ENCODE results near the gene KCTD6. TPM values are rescaled to one million over a fixed set of nuclear protein-coding genes. Genes with fewer than 3 reads are reported as not detected.

Gene KCTD6
- polyA plus RNA-seq, 1 donor, result 25.3 TPM

GRCh38 chr3:58502872-58503271 lies 11.0 kb downstream of the KCTD6 start:
- 50% methylated on average over 1 of the region's 1 CpG for WGBS (ENCODE audit: insufficient coverage, low lambda C conversion rate)
- Histone ChIP-seq H3K36me3 (ENCODE audit: control insufficient read depth, insufficient read depth, low read length) (peaks cover 49% of the 10 kb centered on the region), H3K27me3 (ENCODE audit: control insufficient read depth, insufficient read depth, low read length) (no peaks in the 10 kb centered on the region), H3K27ac (ENCODE audit: low read length) (no peak overlapping the region), H3K9me3 (ENCODE audit: control insufficient read depth, low read depth, low read length) (no peaks in the 10 kb centered on the region), H3K4me1 (ENCODE audit: control insufficient read depth, insufficient read depth, low read length) (no peaks in the 10 kb centered on the region), H3K4me3 (ENCODE audit: low read length) (no peak overlapping the region)
- DNase-seq, result no peak

- WGBS (ENCODE audit: insufficient coverage, low lambda C conversion rate), result 40% methylated on average over 1 of the region's 2 CpGs
- Histone ChIP-seq H3K9me3 (ENCODE audit: control insufficient read depth, low read depth, low read length) (no peaks in the 10 kb centered on the region), H3K4me1 (ENCODE audit: control insufficient read depth, insufficient read depth, low read length) (no peaks in the 10 kb centered on the region), H3K27me3 (ENCODE audit: control insufficient read depth, insufficient read depth, low read length) (no peaks in the 10 kb centered on the region), H3K27ac (ENCODE audit: low read length) (no peak overlapping the region), H3K36me3 (ENCODE audit: control insufficient read depth, insufficient read depth, low read length) (peaks cover 50% of the 10 kb centered on the region), H3K4me3 (ENCODE audit: low read length) (no peak overlapping the region)
- DNase-seq, result no peak
Observed at GRCh38 chr3:58507356-58508078, 15.6 kb downstream of the KCTD6 start.

DNA sequence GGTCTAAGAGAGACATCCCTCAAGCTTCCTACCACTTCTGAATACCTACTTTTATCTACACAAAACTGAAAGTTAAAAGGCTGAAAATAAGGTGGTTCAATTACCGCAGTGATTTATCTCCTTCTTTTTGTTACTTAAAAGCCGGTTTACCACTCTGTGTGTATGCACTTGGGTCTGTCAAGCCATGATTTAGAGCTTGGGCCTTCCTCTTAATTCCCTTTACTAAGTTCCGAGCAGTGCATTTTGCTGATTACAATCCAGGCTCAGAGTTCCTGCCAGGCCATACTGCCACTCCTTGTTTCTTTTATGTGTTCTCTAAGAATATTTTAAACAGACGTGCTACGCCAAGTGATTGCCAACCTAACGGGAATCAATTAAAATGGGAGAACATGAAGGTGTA lies 16.5 kb downstream of the KCTD6 start:
- DNase-seq, result no peak
- 72% methylated on average over 3 of the region's 6 CpGs for WGBS (ENCODE audit: insufficient coverage, low lambda C conversion rate)
- no peak overlapping the region for H3K27ac ChIP-seq (ENCODE audit: low read length)
- no peak overlapping the region for H3K4me3 ChIP-seq (ENCODE audit: low read length)
- H3K27me3 ChIP-seq (ENCODE audit: control insufficient read depth, insufficient read depth, low read length), result no peaks in the 10 kb centered on the region
- H3K36me3 ChIP-seq (ENCODE audit: control insufficient read depth, insufficient read depth, low read length), result peaks cover 53% of the 10 kb centered on the region
- H3K9me3 ChIP-seq (ENCODE audit: control insufficient read depth, low read depth, low read length), result no peaks in the 10 kb centered on the region
- H3K4me1 ChIP-seq (ENCODE audit: control insufficient read depth, insufficient read depth, low read length), result no peaks in the 10 kb centered on the region

DNA sequence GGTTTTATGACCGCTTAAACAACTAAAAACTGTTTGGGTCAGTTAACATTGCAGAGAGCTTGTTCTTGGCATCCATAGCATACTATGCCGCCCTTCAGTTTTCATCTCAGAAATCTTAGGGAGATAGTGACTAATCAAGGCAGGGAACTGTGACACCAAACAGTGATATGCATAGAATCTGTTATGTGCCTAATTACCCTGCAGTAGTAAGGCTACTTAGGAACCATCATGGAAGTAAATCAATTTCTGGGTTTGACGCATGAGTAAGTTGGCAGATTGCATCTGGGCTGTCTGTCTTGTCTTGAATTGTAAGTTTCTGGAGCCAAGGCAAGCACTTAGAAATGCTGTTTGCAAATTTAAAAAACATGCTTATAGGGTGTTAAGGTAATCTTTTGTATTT lies 22.5 kb downstream of the KCTD6 start:
- Histone ChIP-seq H3K27ac (ENCODE audit: low read length) (no peak overlapping the region), H3K9me3 (ENCODE audit: control insufficient read depth, low read depth, low read length) (no peaks in the 10 kb centered on the region), H3K4me3 (ENCODE audit: low read length) (no peak overlapping the region), H3K36me3 (ENCODE audit: control insufficient read depth, insufficient read depth, low read length) (peaks cover 49% of the 10 kb centered on the region), H3K27me3 (ENCODE audit: control insufficient read depth, insufficient read depth, low read length) (no peaks in the 10 kb centered on the region), H3K4me1 (ENCODE audit: control insufficient read depth, insufficient read depth, low read length) (peaks cover 14% of the 10 kb centered on the region)
- WGBS (ENCODE audit: insufficient coverage, low lambda C conversion rate), result no CpG with 5 or more reads among the region's 3 CpGs
- DNase-seq, result no peak

DNA sequence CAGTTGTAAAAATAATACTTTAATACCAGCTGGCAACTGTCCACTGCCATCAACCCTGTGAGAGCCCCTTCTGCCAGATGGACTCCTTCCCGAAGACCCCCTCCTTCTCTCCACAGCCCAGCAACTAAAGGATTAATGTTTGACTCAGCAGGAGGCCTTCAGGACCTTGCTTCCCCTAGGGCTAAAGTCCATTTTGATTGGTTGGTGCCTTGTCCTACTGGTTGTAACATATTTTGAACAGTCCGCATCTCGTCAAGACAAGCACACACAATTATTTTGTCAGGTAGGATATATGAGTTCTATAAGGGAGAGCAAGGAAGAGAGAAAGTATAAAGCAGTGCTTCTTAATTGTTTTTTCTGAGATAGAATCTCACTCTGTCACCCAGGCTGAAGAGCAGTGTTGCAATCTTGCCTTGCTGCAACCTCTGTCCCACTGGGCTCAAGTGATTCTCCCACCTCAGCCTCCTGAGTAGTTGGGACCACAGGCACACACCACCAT lies 26.4 kb downstream of the KCTD6 start:
- Histone ChIP-seq H3K27me3 (ENCODE audit: control insufficient read depth, insufficient read depth, low read length) (no peaks in the 10 kb centered on the region), H3K27ac (ENCODE audit: low read length) (peak overlapping the region; percentile 85), H3K4me1 (ENCODE audit: control insufficient read depth, insufficient read depth, low read length) (peaks cover 48% of the 10 kb centered on the region), H3K9me3 (ENCODE audit: control insufficient read depth, low read depth, low read length) (no peaks in the 10 kb centered on the region), H3K4me3 (ENCODE audit: low read length) (no peak overlapping the region), H3K36me3 (ENCODE audit: control insufficient read depth, insufficient read depth, low read length) (peaks cover 48% of the 10 kb centered on the region)
- peak; percentile 55 to 87 for DNase-seq
- 40% methylated on average over 2 of the region's 3 CpGs for WGBS (ENCODE audit: insufficient coverage, low lambda C conversion rate)

- Histone ChIP-seq H3K4me1 (ENCODE audit: control insufficient read depth, insufficient read depth, low read length) (peaks cover 52% of the 10 kb centered on the region), H3K36me3 (ENCODE audit: control insufficient read depth, insufficient read depth, low read length) (peaks cover 48% of the 10 kb centered on the region), H3K27me3 (ENCODE audit: control insufficient read depth, insufficient read depth, low read length) (no peaks in the 10 kb centered on the region), H3K4me3 (ENCODE audit: low read length) (no peak overlapping the region), H3K27ac (ENCODE audit: low read length) (peak overlapping the region; percentile 85), H3K9me3 (ENCODE audit: control insufficient read depth, low read depth, low read length) (no peaks in the 10 kb centered on the region)
- DNase-seq, result no peak
- WGBS (ENCODE audit: insufficient coverage, low lambda C conversion rate), result no CpG with 5 or more reads among the region's 6 CpGs
Observed at GRCh38 chr3:58519668-58520402, 27.9 kb downstream of the KCTD6 start.

GRCh38 chr3:58520403-58521335 lies 28.8 kb downstream of the KCTD6 start:
- no peaks in the 10 kb centered on the region for H3K27me3 ChIP-seq (ENCODE audit: control insufficient read depth, insufficient read depth, low read length)
- peak; percentile 54 to 75 for DNase-seq
- peak overlapping the region; percentile 85 for H3K27ac ChIP-seq (ENCODE audit: low read length)
- WGBS (ENCODE audit: insufficient coverage, low lambda C conversion rate), result no CpG with 5 or more reads among the region's 8 CpGs
- no peaks in the 10 kb centered on the region for H3K9me3 ChIP-seq (ENCODE audit: control insufficient read depth, low read depth, low read length)
- H3K4me3 ChIP-seq (ENCODE audit: low read length), result no peak overlapping the region
- H3K36me3 ChIP-seq (ENCODE audit: control insufficient read depth, insufficient read depth, low read length), result peaks cover 48% of the 10 kb centered on the region
- H3K4me1 ChIP-seq (ENCODE audit: control insufficient read depth, insufficient read depth, low read length), result peaks cover 52% of the 10 kb centered on the region

- H3K9me3 ChIP-seq (ENCODE audit: control insufficient read depth, low read depth, low read length), result no peaks in the 10 kb centered on the region
- peaks cover 52% of the 10 kb centered on the region for H3K4me1 ChIP-seq (ENCODE audit: control insufficient read depth, insufficient read depth, low read length)
- no peak for DNase-seq
- peaks cover 48% of the 10 kb centered on the region for H3K36me3 ChIP-seq (ENCODE audit: control insufficient read depth, insufficient read depth, low read length)
- H3K27ac ChIP-seq (ENCODE audit: low read length), result peak overlapping the region; percentile 85
- no peaks in the 10 kb centered on the region for H3K27me3 ChIP-seq (ENCODE audit: control insufficient read depth, insufficient read depth, low read length)
- no CpG with 5 or more reads among the region's 3 CpGs for WGBS (ENCODE audit: insufficient coverage, low lambda C conversion rate)
- no peak overlapping the region for H3K4me3 ChIP-seq (ENCODE audit: low read length)
Observed at GRCh38 chr3:58521336-58521670, 29.4 kb downstream of the KCTD6 start.

DNA sequence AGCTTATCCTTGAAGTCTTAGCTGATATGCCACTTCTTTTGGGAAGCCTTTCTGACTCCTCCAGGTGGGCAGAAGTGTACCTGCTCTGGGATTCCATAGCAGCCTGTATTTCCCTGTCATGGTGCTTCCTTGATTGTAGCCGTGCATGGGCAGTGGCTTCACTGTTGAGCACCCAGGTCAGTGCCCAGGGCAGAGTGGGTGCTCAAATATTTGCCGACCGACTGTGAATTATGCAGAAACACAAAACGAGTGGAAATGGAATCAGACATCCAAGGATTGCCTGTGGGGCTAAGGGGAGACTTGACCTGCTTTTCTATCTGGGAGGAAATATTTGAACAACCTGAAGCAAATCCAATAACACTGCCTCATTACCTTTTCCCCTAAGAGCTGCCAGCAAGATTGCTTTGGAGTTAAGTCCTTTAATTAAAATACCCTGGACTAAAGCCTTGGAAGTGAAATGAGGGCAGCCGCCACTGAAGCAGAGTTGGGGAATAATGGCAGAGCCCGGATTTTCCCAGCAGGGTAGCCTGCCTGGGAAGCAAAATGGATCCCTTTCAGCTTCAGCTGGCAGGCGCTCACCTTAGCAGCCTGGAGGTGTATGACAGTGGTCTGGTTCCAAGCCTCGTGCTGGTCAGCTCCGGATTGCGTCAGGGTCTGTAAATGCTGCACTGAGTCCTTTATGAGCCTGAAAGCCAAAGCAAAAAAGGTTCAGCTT lies 30.2 kb downstream of the KCTD6 start:
- H3K4me3 ChIP-seq (ENCODE audit: low read length), result no peak overlapping the region
- H3K27ac ChIP-seq (ENCODE audit: low read length), result peak overlapping the region; percentile 85
- WGBS (ENCODE audit: insufficient coverage, low lambda C conversion rate), result no CpG with 5 or more reads among the region's 10 CpGs
- H3K4me1 ChIP-seq (ENCODE audit: control insufficient read depth, insufficient read depth, low read length), result peaks cover 55% of the 10 kb centered on the region
- peak; percentile 56 to 67 for DNase-seq
- no peaks in the 10 kb centered on the region for H3K9me3 ChIP-seq (ENCODE audit: control insufficient read depth, low read depth, low read length)
- H3K27me3 ChIP-seq (ENCODE audit: control insufficient read depth, insufficient read depth, low read length), result no peaks in the 10 kb centered on the region
- peaks cover 49% of the 10 kb centered on the region for H3K36me3 ChIP-seq (ENCODE audit: control insufficient read depth, insufficient read depth, low read length)

Data from large intestine (tissue), 3 donors.